Ovary (tissue), 3 donors: ENCODE results near the gene TRPT1.

Source experiments
- POLR2A ChIP-seq: fragments of 450-650 bp; IDR thresholded peaks from one replicate; pipeline ENCODE4 v1.6.1; 2017; ENCODE audit warnings: antibody characterized with exemption, mild to moderate bottlenecking, moderate library complexity
- TF ChIP-seq, protein P1 (sequence below), 3 donors: fragments of 450-650 bp in 2 of 3; fragments of 200-600 bp in 1 of 3; IDR thresholded peaks; one replicate each; pipeline versions ENCODE4 v1.5.1 to v1.8.0; 2016 to 2022; ENCODE audit warnings: antibody characterized with exemption in 3 of 3, mild to moderate bottlenecking in 1 of 3
- donor health status: DM: no; HTN: no; CAD: no.

GRCh38 chr11:64198511-64198910 is 27.5 kb downstream of the TRPT1 start:
- TF ChIP-seq, protein P1, sequence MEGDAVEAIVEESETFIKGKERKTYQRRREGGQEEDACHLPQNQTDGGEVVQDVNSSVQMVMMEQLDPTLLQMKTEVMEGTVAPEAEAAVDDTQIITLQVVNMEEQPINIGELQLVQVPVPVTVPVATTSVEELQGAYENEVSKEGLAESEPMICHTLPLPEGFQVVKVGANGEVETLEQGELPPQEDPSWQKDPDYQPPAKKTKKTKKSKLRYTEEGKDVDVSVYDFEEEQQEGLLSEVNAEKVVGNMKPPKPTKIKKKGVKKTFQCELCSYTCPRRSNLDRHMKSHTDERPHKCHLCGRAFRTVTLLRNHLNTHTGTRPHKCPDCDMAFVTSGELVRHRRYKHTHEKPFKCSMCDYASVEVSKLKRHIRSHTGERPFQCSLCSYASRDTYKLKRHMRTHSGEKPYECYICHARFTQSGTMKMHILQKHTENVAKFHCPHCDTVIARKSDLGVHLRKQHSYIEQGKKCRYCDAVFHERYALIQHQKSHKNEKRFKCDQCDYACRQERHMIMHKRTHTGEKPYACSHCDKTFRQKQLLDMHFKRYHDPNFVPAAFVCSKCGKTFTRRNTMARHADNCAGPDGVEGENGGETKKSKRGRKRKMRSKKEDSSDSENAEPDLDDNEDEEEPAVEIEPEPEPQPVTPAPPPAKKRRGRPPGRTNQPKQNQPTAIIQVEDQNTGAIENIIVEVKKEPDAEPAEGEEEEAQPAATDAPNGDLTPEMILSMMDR (IDR thresholded peaks at IDR 0.05), result no peak
- no peak for TF ChIP-seq POLR2A
